ENCODE data around the gene BRPF3. TPM values are rescaled to one million over a fixed set of nuclear protein-coding genes. Genes with fewer than 3 reads are reported as not detected.

Gene BRPF3
- total and polyA plus RNA-seq, 9 of the 15 experiments (the other 6 are each of a cell fraction or from before 2014, with no cell fraction given) = 2.2 to 19.3 (median 8.0) TPM

DNA sequence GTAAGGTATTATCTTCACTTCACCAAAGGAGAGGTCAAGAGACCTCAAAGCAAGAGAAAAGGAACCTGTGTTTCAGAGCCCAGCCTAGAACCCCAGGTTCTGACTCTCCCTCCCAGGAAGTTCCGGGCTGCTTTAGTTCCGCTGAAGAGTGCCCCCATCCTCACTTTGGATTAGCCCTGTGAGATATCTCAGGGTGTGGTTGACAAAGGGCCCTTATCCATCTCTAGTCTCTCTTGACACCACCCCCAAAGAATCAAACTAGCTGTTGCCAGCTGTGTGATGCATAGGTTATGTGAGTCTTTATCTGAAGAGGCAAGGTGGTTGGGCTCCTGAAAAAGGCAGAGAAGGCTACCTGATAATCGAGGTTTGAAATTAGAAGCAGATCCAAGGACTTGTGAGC is 20.6 kb downstream of the BRPF3 start:
- intact Hi-C loops (cut with micrococcal nuclease) = no loop called here
- Histone ChIP-seq H3K4me2 (ENCODE audit: insufficient read depth, low read length) (peak overlapping the region; percentile 2; the same call in 1 of the 2 replicates), H3K79me2 (ENCODE audit: control insufficient read depth, insufficient read depth, low read length) (no peaks in the 10 kb centered on the region), H4K20me1 (replicated peaks; ENCODE audit: control insufficient read depth, insufficient read depth, low read length) (peaks cover 9% of the 10 kb centered on the region; the same call in 1 of the 2 replicates), H3K9ac (ENCODE audit: insufficient read depth in 1 of 2, low read depth in 2 of 2, low read length in 2 of 2) (no peak overlapping the region), H3K4me3 (no peak overlapping the region), H3K4me1 (replicated peaks in 1 of 2; ENCODE audit: control insufficient read depth in 2 of 2, insufficient read depth in 2 of 2, low read length in 2 of 2) (peaks cover 7 to 21% of the 10 kb centered on the region in 2 experiments), H2AFZ (ENCODE audit: low read depth, low read length) (no peak overlapping the region), H3K27ac (ENCODE audit: extremely low read depth, low read depth, low read length) (no peak overlapping the region), H3K9me3 (replicated peaks; ENCODE audit: control insufficient read depth, insufficient read depth, low read depth, low read length) (no peaks in the 10 kb centered on the region), H3K27me3 (ENCODE audit: control insufficient read depth in 2 of 2, insufficient read depth in 2 of 2, low read length in 2 of 2) (no peaks in the 10 kb centered on the region), H3K36me3 (ENCODE audit: control insufficient read depth, insufficient read depth, low read length) (peaks cover 67% of the 10 kb centered on the region), H3K9me1 (ENCODE audit: control insufficient read depth, insufficient read depth, low read length) (peaks cover 8% of the 10 kb centered on the region)
- BruUV-seq (replicated peaks) = no TSS peak
- FAIRE-seq (peak; percentile 70), ATAC-seq (peak; percentile 77), DNase-seq (ENCODE audit: extremely low read depth in 1 of 4, low spot score in 3 of 4) (peak; percentile 32 to 75 (median 48))
- POLR2A ChIA-PET = interaction anchor here (1.0 to 2.9 kb wide), 5 partner anchors 8 to 20 kb away, joined by 3 to 17 read pairs (median 8); partner anchors contain the start of gene BRPF3
- WGBS (ENCODE audit: insufficient coverage, low coverage, missing lambda C conversion rate) = 6% methylated on average over 3 of the region's 3 CpGs
- in situ Hi-C loops (cut with MboI) = no loop called here
- CTCF ChIA-PET (ENCODE audit: low intra/inter-chr PET ratio) = no interaction called here
- TF ChIP-seq NFRKB (IDR thresholded peaks at IDR 0.05; ENCODE audit: low read depth) (no peak), HMG20B (CRISPR knock-in tag; IDR thresholded peaks at IDR 0.05) (no peak), ARID1B (IDR thresholded peaks at IDR 0.05) (peak; percentile 50), TSC22D4 (tag; IDR thresholded peaks at IDR 0.05) (no peak), CREM (IDR thresholded peaks at IDR 0.05; ENCODE audit: low read depth) (0 out of 2 replicates have a peak, but pooled peaks have one; percentile 25), NFE2L1 (tag; IDR thresholded peaks at IDR 0.05; ENCODE audit: borderline replicate concordance, low read depth) (no peak), TAL1 (IDR thresholded peaks at IDR 0.05) (peak; percentile 43; the same call in 1 of the 2 replicates), BRF1 (IDR thresholded peaks at IDR 0.05; ENCODE audit: borderline replicate concordance, extremely low read depth, insufficient read length) (no peak)
- TF ChIP-seq, protein P1, sequence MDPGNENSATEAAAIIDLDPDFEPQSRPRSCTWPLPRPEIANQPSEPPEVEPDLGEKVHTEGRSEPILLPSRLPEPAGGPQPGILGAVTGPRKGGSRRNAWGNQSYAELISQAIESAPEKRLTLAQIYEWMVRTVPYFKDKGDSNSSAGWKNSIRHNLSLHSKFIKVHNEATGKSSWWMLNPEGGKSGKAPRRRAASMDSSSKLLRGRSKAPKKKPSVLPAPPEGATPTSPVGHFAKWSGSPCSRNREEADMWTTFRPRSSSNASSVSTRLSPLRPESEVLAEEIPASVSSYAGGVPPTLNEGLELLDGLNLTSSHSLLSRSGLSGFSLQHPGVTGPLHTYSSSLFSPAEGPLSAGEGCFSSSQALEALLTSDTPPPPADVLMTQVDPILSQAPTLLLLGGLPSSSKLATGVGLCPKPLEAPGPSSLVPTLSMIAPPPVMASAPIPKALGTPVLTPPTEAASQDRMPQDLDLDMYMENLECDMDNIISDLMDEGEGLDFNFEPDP (CRISPR knock-in tag; IDR thresholded peaks at IDR 0.05) = no peak
- TF ChIP-seq, protein P2, sequence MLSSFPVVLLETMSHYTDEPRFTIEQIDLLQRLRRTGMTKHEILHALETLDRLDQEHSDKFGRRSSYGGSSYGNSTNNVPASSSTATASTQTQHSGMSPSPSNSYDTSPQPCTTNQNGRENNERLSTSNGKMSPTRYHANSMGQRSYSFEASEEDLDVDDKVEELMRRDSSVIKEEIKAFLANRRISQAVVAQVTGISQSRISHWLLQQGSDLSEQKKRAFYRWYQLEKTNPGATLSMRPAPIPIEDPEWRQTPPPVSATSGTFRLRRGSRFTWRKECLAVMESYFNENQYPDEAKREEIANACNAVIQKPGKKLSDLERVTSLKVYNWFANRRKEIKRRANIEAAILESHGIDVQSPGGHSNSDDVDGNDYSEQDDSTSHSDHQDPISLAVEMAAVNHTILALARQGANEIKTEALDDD (IDR thresholded peaks at IDR 0.05) = peak; percentile 97
- TF ChIP-seq, protein P3, sequence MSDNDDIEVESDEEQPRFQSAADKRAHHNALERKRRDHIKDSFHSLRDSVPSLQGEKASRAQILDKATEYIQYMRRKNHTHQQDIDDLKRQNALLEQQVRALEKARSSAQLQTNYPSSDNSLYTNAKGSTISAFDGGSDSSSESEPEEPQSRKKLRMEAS (CRISPR knock-in tag; IDR thresholded peaks at IDR 0.05) = no peak
- TF ChIP-seq, protein P4, sequence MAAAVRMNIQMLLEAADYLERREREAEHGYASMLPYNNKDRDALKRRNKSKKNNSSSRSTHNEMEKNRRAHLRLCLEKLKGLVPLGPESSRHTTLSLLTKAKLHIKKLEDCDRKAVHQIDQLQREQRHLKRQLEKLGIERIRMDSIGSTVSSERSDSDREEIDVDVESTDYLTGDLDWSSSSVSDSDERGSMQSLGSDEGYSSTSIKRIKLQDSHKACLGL (CRISPR knock-in tag; IDR thresholded peaks at IDR 0.05; ENCODE audit: borderline replicate concordance, poor library complexity, severe bottlenecking) = no peak
- TF ChIP-seq, protein P5, sequence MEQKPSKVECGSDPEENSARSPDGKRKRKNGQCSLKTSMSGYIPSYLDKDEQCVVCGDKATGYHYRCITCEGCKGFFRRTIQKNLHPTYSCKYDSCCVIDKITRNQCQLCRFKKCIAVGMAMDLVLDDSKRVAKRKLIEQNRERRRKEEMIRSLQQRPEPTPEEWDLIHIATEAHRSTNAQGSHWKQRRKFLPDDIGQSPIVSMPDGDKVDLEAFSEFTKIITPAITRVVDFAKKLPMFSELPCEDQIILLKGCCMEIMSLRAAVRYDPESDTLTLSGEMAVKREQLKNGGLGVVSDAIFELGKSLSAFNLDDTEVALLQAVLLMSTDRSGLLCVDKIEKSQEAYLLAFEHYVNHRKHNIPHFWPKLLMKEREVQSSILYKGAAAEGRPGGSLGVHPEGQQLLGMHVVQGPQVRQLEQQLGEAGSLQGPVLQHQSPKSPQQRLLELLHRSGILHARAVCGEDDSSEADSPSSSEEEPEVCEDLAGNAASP (IDR thresholded peaks at IDR 0.05) = no peak
